ENCODE measurements around the gene KRT9. TPM values are rescaled to one million over a fixed set of nuclear protein-coding genes. Genes with fewer than 3 reads are reported as not detected.
"Not testable (repeated sequence)": the region's sequence is repeated elsewhere in the genome, so short reads cannot be mapped to it uniquely, and the experiment has no call there.

Gene KRT9
- total RNA-seq, 1 donor from 2014 or later = not detected

DNA sequence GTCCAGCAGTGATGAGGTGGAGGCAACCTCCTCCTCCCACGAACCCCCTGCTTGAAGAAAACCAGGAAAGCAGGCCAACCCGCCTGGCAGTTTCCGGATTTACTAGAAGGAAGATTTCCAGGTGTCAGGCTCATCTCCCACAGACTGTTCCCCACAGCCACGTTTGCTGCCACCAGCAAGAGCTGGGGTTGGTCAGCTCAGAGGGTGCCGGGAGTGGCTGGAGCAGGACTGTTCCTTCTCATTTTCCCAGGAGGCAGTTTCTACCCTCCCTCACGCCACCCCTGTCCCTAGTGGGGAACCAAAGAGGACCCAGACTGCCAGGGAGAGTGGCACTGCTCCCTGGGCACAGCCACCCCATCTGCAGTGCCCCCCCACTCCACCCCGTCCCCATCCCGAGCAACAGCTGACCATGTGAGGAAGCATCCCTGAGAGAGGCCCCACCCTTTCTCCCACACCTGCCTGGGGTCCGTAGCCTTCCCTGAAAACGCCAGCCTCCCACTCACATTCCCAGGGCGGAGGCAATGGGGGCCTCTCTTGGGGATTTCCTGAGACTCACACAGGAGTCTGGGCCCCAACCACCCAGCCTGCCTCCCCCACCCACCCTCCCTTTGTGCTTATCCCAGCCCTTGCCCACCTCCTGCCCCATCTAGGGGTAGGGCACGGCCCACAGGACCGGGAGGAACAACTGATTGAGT is 46.6 kb upstream of the KRT9 start:
- no peak overlapping the region for H3K4me3 Mint-ChIP-seq (ENCODE audit: unreplicated experiment)
- no peaks in the 10 kb centered on the region for H3K9me3 Mint-ChIP-seq (ENCODE audit: unreplicated experiment)
- no peak overlapping the region for H3K27ac Mint-ChIP-seq (ENCODE audit: unreplicated experiment)
- TF ChIP-seq, protein P1, sequence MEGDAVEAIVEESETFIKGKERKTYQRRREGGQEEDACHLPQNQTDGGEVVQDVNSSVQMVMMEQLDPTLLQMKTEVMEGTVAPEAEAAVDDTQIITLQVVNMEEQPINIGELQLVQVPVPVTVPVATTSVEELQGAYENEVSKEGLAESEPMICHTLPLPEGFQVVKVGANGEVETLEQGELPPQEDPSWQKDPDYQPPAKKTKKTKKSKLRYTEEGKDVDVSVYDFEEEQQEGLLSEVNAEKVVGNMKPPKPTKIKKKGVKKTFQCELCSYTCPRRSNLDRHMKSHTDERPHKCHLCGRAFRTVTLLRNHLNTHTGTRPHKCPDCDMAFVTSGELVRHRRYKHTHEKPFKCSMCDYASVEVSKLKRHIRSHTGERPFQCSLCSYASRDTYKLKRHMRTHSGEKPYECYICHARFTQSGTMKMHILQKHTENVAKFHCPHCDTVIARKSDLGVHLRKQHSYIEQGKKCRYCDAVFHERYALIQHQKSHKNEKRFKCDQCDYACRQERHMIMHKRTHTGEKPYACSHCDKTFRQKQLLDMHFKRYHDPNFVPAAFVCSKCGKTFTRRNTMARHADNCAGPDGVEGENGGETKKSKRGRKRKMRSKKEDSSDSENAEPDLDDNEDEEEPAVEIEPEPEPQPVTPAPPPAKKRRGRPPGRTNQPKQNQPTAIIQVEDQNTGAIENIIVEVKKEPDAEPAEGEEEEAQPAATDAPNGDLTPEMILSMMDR (IDR thresholded peaks at IDR 0.05; ENCODE audit: unreplicated experiment) = no peak
- no peaks in the 10 kb centered on the region for H3K4me1 Mint-ChIP-seq (ENCODE audit: unreplicated experiment)
- peaks cover 8% of the 10 kb centered on the region for H3K27me3 Mint-ChIP-seq (ENCODE audit: unreplicated experiment)
- DNase-seq (ENCODE audit: low spot score) = no peak
- no peaks in the 10 kb centered on the region for H3K36me3 Mint-ChIP-seq (ENCODE audit: low read depth, unreplicated experiment)

DNA sequence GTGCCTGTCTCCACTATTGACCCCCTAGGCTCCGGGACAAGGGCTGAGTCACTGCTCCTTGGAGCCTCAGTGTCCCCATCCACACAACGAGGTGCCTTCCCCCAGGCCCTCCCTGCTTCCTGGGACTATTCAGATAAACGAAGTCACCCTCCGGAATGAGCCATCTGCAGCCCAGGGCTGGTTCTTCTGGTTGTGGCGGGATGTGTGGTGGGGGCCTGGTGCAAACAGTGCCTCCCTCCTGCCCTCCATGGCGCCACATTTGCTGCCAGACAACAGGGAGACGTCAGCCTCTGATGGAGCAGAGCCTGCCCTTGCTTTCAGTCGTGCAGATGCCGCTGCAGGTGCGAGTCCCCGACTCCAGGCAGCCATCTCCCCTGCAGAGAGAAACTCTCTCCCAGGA is 45.8 kb upstream of the KRT9 start:
- Mint-ChIP-seq H3K4me1 (ENCODE audit: unreplicated experiment) (no peaks in the 10 kb centered on the region), H3K27ac (ENCODE audit: unreplicated experiment) (no peak overlapping the region), H3K27me3 (ENCODE audit: unreplicated experiment) (peaks cover 10% of the 10 kb centered on the region), H3K4me3 (ENCODE audit: unreplicated experiment) (no peak overlapping the region), H3K36me3 (ENCODE audit: low read depth, unreplicated experiment) (no peaks in the 10 kb centered on the region), H3K9me3 (ENCODE audit: unreplicated experiment) (no peaks in the 10 kb centered on the region)
- DNase-seq (ENCODE audit: low spot score) = no peak
- TF ChIP-seq, protein P1 (IDR thresholded peaks at IDR 0.05; ENCODE audit: unreplicated experiment) = no peak

DNA sequence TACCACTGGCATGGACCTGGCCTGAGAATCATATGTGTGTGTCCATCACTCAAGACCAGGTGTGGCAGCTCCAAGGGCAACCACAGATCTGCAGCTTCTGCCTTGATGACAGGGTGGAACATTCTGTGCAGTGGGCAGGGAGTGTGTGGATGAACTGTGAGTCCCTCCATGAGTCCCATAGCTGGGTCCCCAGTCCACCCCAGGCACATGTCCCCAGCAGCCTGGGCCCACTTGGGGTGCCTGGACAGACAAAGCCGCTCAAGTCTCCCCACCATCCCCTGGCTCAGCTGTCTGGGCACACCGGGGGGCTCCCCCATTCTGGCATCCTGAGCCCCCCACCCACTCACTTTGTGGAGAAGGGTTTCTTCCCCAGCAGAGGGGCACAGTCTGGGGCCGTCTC is 45.3 kb upstream of the KRT9 start:
- H3K9me3 Mint-ChIP-seq (ENCODE audit: unreplicated experiment) = no peaks in the 10 kb centered on the region
- H3K36me3 Mint-ChIP-seq (ENCODE audit: low read depth, unreplicated experiment) = no peaks in the 10 kb centered on the region
- TF ChIP-seq, protein P1 (IDR thresholded peaks at IDR 0.05; ENCODE audit: unreplicated experiment) = no peak
- no peaks in the 10 kb centered on the region for H3K4me1 Mint-ChIP-seq (ENCODE audit: unreplicated experiment)
- peaks cover 9% of the 10 kb centered on the region for H3K27me3 Mint-ChIP-seq (ENCODE audit: unreplicated experiment)
- H3K4me3 Mint-ChIP-seq (ENCODE audit: unreplicated experiment) = no peak overlapping the region
- DNase-seq (ENCODE audit: low spot score) = no peak
- H3K27ac Mint-ChIP-seq (ENCODE audit: unreplicated experiment) = no peak overlapping the region

DNA sequence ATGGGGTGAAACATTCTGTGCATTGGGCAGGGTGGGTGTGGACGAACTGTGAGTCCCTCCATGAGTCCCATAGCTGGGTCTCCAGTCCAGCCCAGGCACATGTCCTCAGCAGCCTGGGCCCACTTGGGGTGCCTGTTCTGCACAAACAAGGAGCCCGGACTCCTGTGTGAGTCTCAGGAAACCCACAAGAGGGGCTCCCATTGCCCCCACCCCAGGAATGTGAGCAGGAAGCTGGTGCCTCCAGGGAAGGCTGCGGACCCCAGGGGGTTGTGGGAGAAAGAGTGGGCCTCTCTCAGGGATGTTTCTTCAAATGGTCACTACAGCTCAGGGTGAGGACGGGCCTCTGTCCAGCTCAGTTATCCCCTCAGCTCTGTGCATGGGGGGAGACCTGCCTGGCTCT is 44.6 kb upstream of the KRT9 start:
- not testable (repeated sequence) for H3K4me3 Mint-ChIP-seq (ENCODE audit: unreplicated experiment); H3K27me3 Mint-ChIP-seq (ENCODE audit: unreplicated experiment); H3K36me3 Mint-ChIP-seq (ENCODE audit: low read depth, unreplicated experiment); H3K27ac Mint-ChIP-seq (ENCODE audit: unreplicated experiment); H3K9me3 Mint-ChIP-seq (ENCODE audit: unreplicated experiment); DNase-seq (ENCODE audit: low spot score); H3K4me1 Mint-ChIP-seq (ENCODE audit: unreplicated experiment)

DNA sequence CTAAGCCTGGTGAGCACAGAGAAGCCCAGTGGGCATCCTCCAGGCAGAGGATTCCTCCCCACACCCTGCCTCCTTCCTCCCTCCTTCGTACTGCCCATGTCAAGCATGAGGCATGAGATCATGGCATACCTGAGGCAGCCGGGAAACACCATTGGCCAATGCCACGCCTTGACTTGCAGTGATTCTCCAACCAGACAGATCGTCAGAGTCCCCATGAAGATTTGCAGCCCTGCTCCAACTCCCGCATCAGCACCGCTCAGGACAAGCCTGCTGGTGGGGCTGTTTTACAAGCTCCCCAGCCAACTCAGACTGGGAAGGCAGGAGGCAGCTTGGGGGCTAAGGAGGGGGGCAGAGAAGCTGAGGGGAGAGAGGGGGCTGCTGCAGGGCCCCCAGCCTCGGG is 43.6 kb upstream of the KRT9 start:
- Mint-ChIP-seq H3K4me3 (ENCODE audit: unreplicated experiment) (no peak overlapping the region), H3K4me1 (ENCODE audit: unreplicated experiment) (no peaks in the 10 kb centered on the region), H3K9me3 (ENCODE audit: unreplicated experiment) (no peaks in the 10 kb centered on the region), H3K27me3 (ENCODE audit: unreplicated experiment) (peaks cover 4% of the 10 kb centered on the region), H3K27ac (ENCODE audit: unreplicated experiment) (no peak overlapping the region), H3K36me3 (ENCODE audit: low read depth, unreplicated experiment) (no peaks in the 10 kb centered on the region)
- TF ChIP-seq, protein P1 (IDR thresholded peaks at IDR 0.05; ENCODE audit: unreplicated experiment) = no peak
- no peak for DNase-seq (ENCODE audit: low spot score)

DNA sequence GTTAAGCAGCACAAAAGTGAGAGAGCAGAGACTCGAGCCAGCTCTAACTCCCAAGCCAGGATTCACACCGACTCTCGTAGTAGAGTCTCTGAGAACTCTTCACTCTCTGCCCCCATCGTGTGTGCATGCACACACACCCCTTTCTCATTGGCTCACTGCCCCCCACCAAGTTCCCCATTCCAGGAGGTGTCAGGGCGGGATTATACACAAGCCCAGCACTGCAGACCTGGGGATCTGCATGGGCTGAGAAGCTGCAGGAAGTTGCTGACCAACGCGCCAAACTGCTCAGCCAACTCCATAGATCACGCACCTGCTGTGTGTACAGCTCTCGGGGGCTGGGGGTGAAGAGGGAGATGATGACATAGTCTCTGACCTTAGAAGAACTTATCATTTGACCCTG is 42.9 kb upstream of the KRT9 start:
- not testable (repeated sequence) for H3K27ac Mint-ChIP-seq (ENCODE audit: unreplicated experiment); DNase-seq (ENCODE audit: low spot score); H3K36me3 Mint-ChIP-seq (ENCODE audit: low read depth, unreplicated experiment); H3K4me1 Mint-ChIP-seq (ENCODE audit: unreplicated experiment); H3K27me3 Mint-ChIP-seq (ENCODE audit: unreplicated experiment); H3K9me3 Mint-ChIP-seq (ENCODE audit: unreplicated experiment); H3K4me3 Mint-ChIP-seq (ENCODE audit: unreplicated experiment)
